Stimulated activated CD8-positive, alpha-beta memory T cell treated with anti-CD3 and anti-CD28 coated beads, Interleukin-12 subunit alpha, Interleukin-12 subunit beta, amount 100 ng/mL, for 24 hours (primary cell): ENCODE measurements around the gene ASCL3.
"Not testable (repeated sequence)": the region's sequence is repeated elsewhere in the genome, so short reads cannot be mapped to it uniquely, and the experiment has no call there.

ENCODE experiments used
- DNase-seq: peaks from one replicate; pipeline ENCODE4 v3.0.0-alpha.2; 2020; ENCODE audit errors: extremely low read depth

ASCL3 gene

GRCh38 chr11:8910649-8911026 is 32.2 kb downstream of the ASCL3 start:
- DNase-seq: no peak

GRCh38 chr11:8908099-8908498 is 34.7 kb downstream of the ASCL3 start:
- no peak for DNase-seq

- no peak for DNase-seq
These were observed 35.7 kb downstream of the ASCL3 start for GRCh38 chr11:8907116-8907515.

GRCh38 chr11:8905528-8906165 is 37.2 kb downstream of the ASCL3 start:
- no peak for DNase-seq

- DNase-seq: no peak
These were observed 43.6 kb downstream of the ASCL3 start for GRCh38 chr11:8899119-8899753.

- not testable (repeated sequence) for DNase-seq
These were observed 51.6 kb downstream of the ASCL3 start for GRCh38 chr11:8891185-8891584.
